ENCODE measurements around the gene DPP4. TPM values are rescaled to one million over a fixed set of nuclear protein-coding genes. Genes with fewer than 3 reads are reported as not detected.

The DPP4 gene
- total and polyA plus RNA-seq, 2 of the 13 experiments (the other 11 are each of a cell fraction or from before 2014, with no cell fraction given), result 39.4 to 109 TPM

- in situ Hi-C loops (cut with HindIII; ENCODE audit: extremely low pct_ligation_motif_present, low pct_unique_long_range_greater_than_20kb) (no loop called here), intact Hi-C loops (cut with micrococcal nuclease; ENCODE audit: unreplicated experiment) (no loop called here)
- Histone ChIP-seq H3K9ac (ENCODE audit: insufficient read depth, low read depth, low read length) (no peak overlapping the region), H3K79me2 (ENCODE audit: insufficient read depth, low read length) (no peaks in the 10 kb centered on the region), H3K27ac (ENCODE audit: extremely low read length, insufficient read depth, low read length) (no peak overlapping the region), H4K20me1 (ENCODE audit: insufficient read depth, low read length) (no peaks in the 10 kb centered on the region), H3K4me3 (replicated peaks in 1 of 3; ENCODE audit: insufficient read depth in 1 of 3, low read depth in 2 of 3, low read length in 3 of 3) (no peak overlapping the region), H3K27me3 (ENCODE audit: control insufficient read depth in 1 of 2, insufficient read depth in 2 of 2, low read length in 2 of 2) (no peaks in the 10 kb centered on the region), H3K36me3 (replicated peaks in 1 of 2; ENCODE audit: control insufficient read depth in 1 of 2, insufficient read depth in 2 of 2, low read length in 2 of 2) (no peaks in the 10 kb centered on the region), H3K4me2 (ENCODE audit: low read depth, low read length) (no peak overlapping the region), H2AFZ (ENCODE audit: low read length) (no peak overlapping the region), H3K9me3 (ENCODE audit: low read length) (no peaks in the 10 kb centered on the region), H3K4me1 (ENCODE audit: insufficient read depth, low read length) (peaks cover 71% of the 10 kb centered on the region)
- CTCF ChIA-PET (ENCODE audit: low intra/inter-chr PET ratio, low total read pairs), result no interaction called here
- POLR2A ChIA-PET, result interaction anchor here (1.1 kb wide), 1 partner anchor 10 kb away, joined by 4 read pairs; no protein-coding TSS in a partner anchor
- TF ChIP-seq JARID2 (CRISPR knock-in tag; IDR thresholded peaks at IDR 0.05; ENCODE audit: insufficient replicate concordance) (no peak), RNF219 (CRISPR knock-in tag; IDR thresholded peaks at IDR 0.05) (no peak), WIZ (CRISPR knock-in tag; IDR thresholded peaks at IDR 0.05) (peak; percentile 58; the same call in 1 of the 2 replicates), MAZ (IDR thresholded peaks at IDR 0.05; ENCODE audit: borderline replicate concordance, low read depth, low read length) (no peak), MAZ (CRISPR knock-in tag; IDR thresholded peaks at IDR 0.05; ENCODE audit: low read depth) (no peak), ZNF513 (CRISPR knock-in tag; conservative IDR thresholded peaks at IDR 0.05) (no peak), UBTF (CRISPR knock-in tag; IDR thresholded peaks at IDR 0.05) (no peak), SOX6 (IDR thresholded peaks at IDR 0.05) (no peak), SOX6 (CRISPR knock-in tag; IDR thresholded peaks at IDR 0.05) (no peak), FOXK2 (IDR thresholded peaks at IDR 0.05) (no peak)
- BruUV-seq (replicated peaks), result no TSS peak
- DNase-seq (ENCODE audit: low spot score) (no peak), ATAC-seq (no peak), FAIRE-seq (no peak)
- WGBS (ENCODE audit: low lambda C conversion rate), result 93% methylated on average over 3 of the region's 3 CpGs
These were observed 29.5 kb upstream of the DPP4 start for GRCh38 chr2:162103443-162104009.
